Trophoblast cell (in vitro differentiated cells and primary cell): ENCODE results near the gene DENND1A.

Experiments used
- DNase-seq, 2 donors: peaks; one replicate each; pipeline ENCODE4 v3.0.0-alpha.2; 2016
- H2AFZ ChIP-seq: 2 replicates; pipeline ENCODE4 v1.6.1; 2013; ENCODE audit warnings: low read length, moderate library complexity, mild to moderate bottlenecking; ENCODE audit not compliant: insufficient read depth, poor library complexity
- H2AK5ac ChIP-seq: 2 replicates; pipeline ENCODE4 v1.6.1; 2013; ENCODE audit warnings: mild to moderate bottlenecking, low read length
- H2BK120ac ChIP-seq: 2 replicates; pipeline ENCODE4 v1.6.1; 2013; ENCODE audit warnings: low read length, mild to moderate bottlenecking, moderate library complexity; ENCODE audit not compliant: insufficient read depth, poor library complexity
- H2BK12ac ChIP-seq: 2 replicates; pipeline ENCODE4 v1.6.1; 2013; ENCODE audit warnings: mild to moderate bottlenecking, low read length, moderate library complexity
- H2BK5ac ChIP-seq: 2 replicates; pipeline ENCODE4 v1.6.1; 2013; ENCODE audit warnings: low read length, low read depth, moderate library complexity, mild to moderate bottlenecking; ENCODE audit not compliant: poor library complexity
- H3K14ac ChIP-seq: 2 replicates; pipeline ENCODE4 v1.6.1; 2013; ENCODE audit warnings: mild to moderate bottlenecking, low read length
- H3K18ac ChIP-seq: 2 replicates; pipeline ENCODE4 v1.6.1; 2013; ENCODE audit warnings: mild to moderate bottlenecking, low read length
- H3K23ac ChIP-seq: 2 replicates; pipeline ENCODE4 v1.6.1; 2013; ENCODE audit warnings: low read length
- H3K27ac ChIP-seq: 2 replicates; pipeline ENCODE4 v1.5.1; 2013; ENCODE audit warnings: low read depth, mild to moderate bottlenecking, inconsistent platforms, low read length, moderate library complexity
- H3K27me3 ChIP-seq: 2 replicates; pipeline ENCODE4 v1.6.1; 2013; ENCODE audit warnings: inconsistent platforms, mild to moderate bottlenecking, low read length, moderate library complexity; ENCODE audit not compliant: insufficient read depth
- H3K36me3 ChIP-seq, 2 experiments: 1 replicate in 1 of 2; 2 replicates in 1 of 2; pipeline ENCODE4 v1.6.1; 2013; ENCODE audit warnings: low read length in 2 of 2, mild to moderate bottlenecking in 2 of 2, moderate library complexity in 1 of 2; ENCODE audit not compliant: insufficient read depth in 2 of 2, control insufficient read depth in 1 of 2
- H3K4ac ChIP-seq: 2 replicates; pipeline ENCODE4 v1.6.1; 2013; ENCODE audit warnings: low read depth, mild to moderate bottlenecking, low read length, moderate library complexity
- H3K4me1 ChIP-seq, 2 experiments: 1 replicate in 1 of 2; 2 replicates in 1 of 2; pipeline ENCODE4 v1.6.1; 2013; ENCODE audit warnings: low read length in 2 of 2, mild to moderate bottlenecking in 2 of 2, moderate library complexity in 1 of 2; ENCODE audit not compliant: insufficient read depth in 2 of 2, control insufficient read depth in 1 of 2
- H3K4me2 ChIP-seq: 2 replicates; pipeline ENCODE4 v1.6.1; 2013; ENCODE audit warnings: inconsistent platforms, mild to moderate bottlenecking, low read length, moderate library complexity
- H3K4me3 ChIP-seq: 2 replicates; pipeline ENCODE4 v1.5.1; 2013; ENCODE audit warnings: mild to moderate bottlenecking, low read depth, low read length, inconsistent platforms
- H3K79me1 ChIP-seq: one replicate; pipeline ENCODE4 v1.6.1; 2013; ENCODE audit warnings: low read length
- H3K79me2 ChIP-seq: 2 replicates; pipeline ENCODE4 v1.6.1; 2013; ENCODE audit warnings: low read length, mild to moderate bottlenecking; ENCODE audit not compliant: control insufficient read depth, insufficient read depth, poor library complexity
- H3K9ac ChIP-seq: 2 replicates; pipeline ENCODE4 v1.6.1; 2013; ENCODE audit warnings: mild to moderate bottlenecking, low read length
- H3K9me3 ChIP-seq: 2 replicates; pipeline ENCODE4 v1.6.1; 2013; ENCODE audit warnings: low read depth, mild to moderate bottlenecking, control low read depth, inconsistent platforms, low read length; ENCODE audit not compliant: insufficient read depth
- H4K12ac ChIP-seq: 2 replicates; pipeline ENCODE4 v1.6.1; 2013; ENCODE audit warnings: low read depth, mild to moderate bottlenecking, low read length, moderate library complexity
- H4K8ac ChIP-seq: 2 replicates; pipeline ENCODE4 v1.6.1; 2013; ENCODE audit warnings: low read depth, mild to moderate bottlenecking, low read length, moderate library complexity
- H4K91ac ChIP-seq: one replicate; pipeline ENCODE4 v1.6.1; 2013; ENCODE audit warnings: low read depth, mild to moderate bottlenecking, low read length, moderate library complexity
- WGBS: extraction: QIAGEN DNeasy Blood & Tissue Kit; methylation state at CpG from one replicate; pipeline ENCODE4 v1.1.7; 2013; ENCODE audit warnings: missing lambda C conversion rate; ENCODE audit not compliant: insufficient read length, insufficient coverage; ENCODE audit errors: extremely low coverage; 5-methylcytosine and 5-hydroxymethylcytosine counted together

Gene DENND1A

GRCh38 chr9:123469282-123469681 is 460.6 kb downstream of the DENND1A start:
- WGBS: no CpG with 5 or more reads among the region's 13 CpGs

GRCh38 chr9:123468541-123468940 is 461.4 kb downstream of the DENND1A start:
- Histone ChIP-seq H3K23ac (no peak overlapping the region), H3K18ac (no peak overlapping the region), H3K4me1 (peaks cover 12 to 15% of the 10 kb centered on the region in 2 experiments), H4K8ac (no peak overlapping the region), H3K9ac (no peak overlapping the region), H3K4me2 (no peak overlapping the region), H3K36me3 (no peaks in the 10 kb centered on the region), H3K27me3 (no peaks in the 10 kb centered on the region), H3K9me3 (no peaks in the 10 kb centered on the region), H4K12ac (no peak overlapping the region), H3K4ac (no peak overlapping the region), H2BK12ac (peak overlapping the region; percentile 22), H2AK5ac (no peak overlapping the region), H2AFZ (no peak overlapping the region), H3K27ac (no peak overlapping the region), H2BK5ac (no peak overlapping the region), H3K79me2 (no peaks in the 10 kb centered on the region), H4K91ac (no peak overlapping the region), H3K79me1 (no peaks in the 10 kb centered on the region), H2BK120ac (no peak overlapping the region), H3K4me3 (no peak overlapping the region), H3K14ac (no peak overlapping the region)
- no CpG with 5 or more reads among the region's 5 CpGs for WGBS
- peak in 1 of 2 donors; percentile 30 for DNase-seq

More at GRCh38 chr9:123469282-123469681, 460.6 kb downstream of the DENND1A start:
- Histone ChIP-seq H3K18ac (no peak overlapping the region), H4K8ac (no peak overlapping the region), H2BK5ac (no peak overlapping the region), H3K79me2 (no peaks in the 10 kb centered on the region), H3K14ac (no peak overlapping the region), H2AFZ (no peak overlapping the region), H3K9ac (no peak overlapping the region), H3K79me1 (no peaks in the 10 kb centered on the region), H3K27me3 (no peaks in the 10 kb centered on the region), H3K4me2 (no peak overlapping the region), H3K27ac (no peak overlapping the region), H4K91ac (no peak overlapping the region), H2BK12ac (no peak overlapping the region), H3K9me3 (no peaks in the 10 kb centered on the region), H4K12ac (no peak overlapping the region), H3K4me3 (no peak overlapping the region), H3K23ac (no peak overlapping the region), H3K36me3 (no peaks in the 10 kb centered on the region), H3K4ac (no peak overlapping the region), H2AK5ac (no peak overlapping the region), H2BK120ac (no peak overlapping the region), H3K4me1 (peaks cover 12 to 15% of the 10 kb centered on the region in 2 experiments)
- no peak for DNase-seq

GRCh38 chr9:123465304-123465703 is 464.6 kb downstream of the DENND1A start:
- Histone ChIP-seq H2BK120ac (no peak overlapping the region), H3K18ac (no peak overlapping the region), H3K79me1 (no peaks in the 10 kb centered on the region), H3K4ac (no peak overlapping the region), H3K14ac (no peak overlapping the region), H4K12ac (no peak overlapping the region), H2BK12ac (no peak overlapping the region), H2BK5ac (no peak overlapping the region), H3K4me2 (no peak overlapping the region), H3K9ac (no peak overlapping the region), H3K4me1 (peaks cover 10 to 15% of the 10 kb centered on the region in 2 experiments), H3K79me2 (no peaks in the 10 kb centered on the region), H2AFZ (no peak overlapping the region), H3K9me3 (no peaks in the 10 kb centered on the region), H3K4me3 (no peak overlapping the region), H3K27ac (no peak overlapping the region), H4K8ac (no peak overlapping the region), H3K36me3 (no peaks in the 10 kb centered on the region), H3K27me3 (no peaks in the 10 kb centered on the region), H4K91ac (no peak overlapping the region), H3K23ac (no peak overlapping the region), H2AK5ac (no peak overlapping the region)
- DNase-seq: peak in 1 of 2 donors; percentile 58
- no CpG with 5 or more reads among the region's 1 CpG for WGBS

GRCh38 chr9:123460091-123460490 is 469.8 kb downstream of the DENND1A start:
- Histone ChIP-seq H2AFZ (no peak overlapping the region), H3K14ac (no peak overlapping the region), H2BK5ac (no peak overlapping the region), H3K4ac (no peak overlapping the region), H3K79me2 (no peaks in the 10 kb centered on the region), H3K18ac (no peak overlapping the region), H3K23ac (no peak overlapping the region), H2AK5ac (no peak overlapping the region), H3K4me1 (no peaks in the 10 kb centered on the region), H3K27me3 (no peaks in the 10 kb centered on the region), H2BK12ac (no peak overlapping the region), H3K27ac (no peak overlapping the region), H3K9me3 (no peaks in the 10 kb centered on the region), H4K91ac (no peak overlapping the region), H4K12ac (no peak overlapping the region), H3K4me3 (no peak overlapping the region), H3K79me1 (no peaks in the 10 kb centered on the region), H3K4me2 (no peak overlapping the region), H4K8ac (no peak overlapping the region), H2BK120ac (no peak overlapping the region), H3K36me3 (no peaks in the 10 kb centered on the region), H3K9ac (no peak overlapping the region)
- DNase-seq: no peak
- WGBS: no CpG with 5 or more reads among the region's 2 CpGs
